ENCODE measurements around the gene TM9SF3.
A peak's percentile ranks its signal among the peaks of the same experiment; 100 is the strongest.

TM9SF3 gene

GRCh38 chr10:96586419-96587263 lies at the start of gene TM9SF3:
TSS of gene TM9SF3 (minus strand) at chr10:96587012. CDS start at chr10:96586835, 177 bp downstream.
- DNase-seq, result peak; percentile 93

DNA sequence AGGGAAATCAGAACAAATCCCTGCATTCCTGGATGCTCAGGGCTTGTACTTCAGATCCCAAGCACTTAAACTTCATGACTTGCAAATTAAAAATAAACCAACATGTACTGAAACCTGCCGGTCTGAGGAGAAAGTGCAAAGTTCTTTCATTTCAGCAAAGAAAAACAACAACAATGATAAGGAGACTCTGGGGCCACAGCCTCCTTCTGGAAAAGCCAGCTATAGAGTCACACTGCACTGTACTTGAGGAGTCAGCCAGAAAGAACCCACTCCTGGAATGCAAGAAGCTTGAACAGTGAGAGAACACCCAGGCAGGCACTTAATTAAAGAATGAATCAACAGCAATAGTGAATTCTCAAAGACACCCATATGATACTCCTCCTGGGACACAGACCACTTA lies 49.7 kb upstream of the TM9SF3 start:
- no peak for DNase-seq

- no peak for DNase-seq
Observed at GRCh38 chr10:96632974-96633710, 46.3 kb upstream of the TM9SF3 start.

DNA sequence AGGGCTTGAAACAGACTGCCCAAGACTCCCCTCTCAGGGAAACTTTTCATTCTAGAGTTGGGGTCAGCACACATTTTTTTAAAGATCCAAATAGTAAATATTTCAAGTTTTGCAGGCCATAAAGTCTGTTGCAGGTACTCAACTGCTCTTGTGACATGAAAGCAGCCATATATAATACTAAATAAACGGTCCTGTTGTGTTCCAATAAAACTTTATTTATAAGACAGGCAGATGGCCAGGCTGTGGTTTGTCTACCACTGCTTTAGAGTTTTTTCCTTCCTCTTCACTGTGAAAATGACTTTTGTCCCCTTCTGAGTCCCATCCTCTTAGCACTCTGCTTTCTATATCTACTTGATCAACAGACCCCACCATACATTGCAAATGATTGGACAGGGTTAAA lies 40.5 kb upstream of the TM9SF3 start:
- no peak for DNase-seq

DNA sequence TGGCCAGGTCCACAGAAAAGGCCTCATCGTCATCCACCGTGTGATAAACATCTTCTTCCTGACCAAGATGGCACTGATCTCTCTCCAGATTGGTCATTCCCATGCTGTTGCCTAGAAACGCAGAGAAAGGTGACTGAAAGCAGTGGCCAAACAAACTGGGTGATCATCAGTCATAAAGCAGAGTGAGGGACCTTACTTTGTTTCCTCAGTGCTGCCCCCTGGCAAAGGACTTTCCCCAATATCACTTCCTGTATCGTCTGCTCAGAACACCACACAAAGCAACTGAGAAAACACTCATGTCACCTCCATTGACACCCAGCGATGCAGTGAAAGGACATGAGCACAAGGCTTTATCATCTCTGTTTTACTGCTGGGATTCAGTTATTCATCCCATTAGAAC lies 40.0 kb upstream of the TM9SF3 start:
- no peak for DNase-seq

DNA sequence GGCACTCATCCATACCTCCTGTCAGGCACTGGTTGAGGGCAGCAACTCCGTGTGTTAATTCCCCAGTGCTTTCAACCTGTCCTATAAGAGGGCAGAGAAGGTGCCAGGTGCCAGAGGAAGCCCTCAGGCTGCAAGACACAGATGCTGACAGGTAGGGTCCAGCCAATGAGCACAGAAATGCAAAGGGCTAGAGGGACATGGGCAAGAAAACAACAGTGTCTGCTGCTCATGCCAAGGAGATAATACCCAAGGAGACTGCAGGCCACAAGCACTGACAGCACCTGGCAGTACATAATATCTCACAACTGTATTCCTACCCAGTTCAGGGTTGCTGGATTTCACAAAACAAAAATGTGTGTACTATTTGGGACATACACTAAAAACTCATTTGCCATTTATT lies 38.4 kb upstream of the TM9SF3 start:
- no peak for DNase-seq

DNA sequence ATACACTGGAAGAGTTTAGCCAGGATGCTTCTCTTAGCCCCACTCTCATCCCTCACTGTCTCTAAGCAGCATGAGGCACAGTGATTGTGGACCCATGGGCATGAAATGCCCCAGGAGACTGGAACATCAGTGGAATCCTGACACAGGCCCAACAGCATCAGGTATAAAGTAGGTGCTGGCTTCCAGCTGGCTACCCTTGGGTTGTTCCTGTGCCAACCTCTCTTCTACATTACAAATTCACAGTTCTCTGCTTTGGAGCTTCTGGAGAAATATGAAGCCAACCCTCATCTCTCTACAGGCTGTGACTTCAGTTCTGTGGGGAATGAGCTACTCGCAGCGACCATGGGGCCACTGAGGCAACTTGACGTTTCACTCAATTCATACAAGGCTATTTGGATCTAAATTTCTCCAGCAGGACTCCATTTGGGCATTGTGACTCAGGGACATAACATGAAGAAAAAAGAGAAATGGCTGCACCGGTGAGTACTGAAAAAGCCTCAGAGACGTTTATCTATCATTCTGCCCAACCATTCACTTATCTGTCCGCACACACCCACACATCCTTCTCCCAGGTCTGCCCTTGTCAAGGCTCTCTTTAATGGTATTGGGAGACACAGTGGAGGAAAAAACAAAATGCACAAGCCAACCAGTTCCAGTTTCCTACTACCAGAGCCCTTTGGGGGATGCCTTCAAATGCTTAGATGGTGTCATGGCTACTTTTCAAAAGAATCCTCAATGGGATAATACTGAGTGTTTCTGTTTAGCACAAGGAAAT lies 35.4 kb upstream of the TM9SF3 start:
- no peak for DNase-seq

DNA sequence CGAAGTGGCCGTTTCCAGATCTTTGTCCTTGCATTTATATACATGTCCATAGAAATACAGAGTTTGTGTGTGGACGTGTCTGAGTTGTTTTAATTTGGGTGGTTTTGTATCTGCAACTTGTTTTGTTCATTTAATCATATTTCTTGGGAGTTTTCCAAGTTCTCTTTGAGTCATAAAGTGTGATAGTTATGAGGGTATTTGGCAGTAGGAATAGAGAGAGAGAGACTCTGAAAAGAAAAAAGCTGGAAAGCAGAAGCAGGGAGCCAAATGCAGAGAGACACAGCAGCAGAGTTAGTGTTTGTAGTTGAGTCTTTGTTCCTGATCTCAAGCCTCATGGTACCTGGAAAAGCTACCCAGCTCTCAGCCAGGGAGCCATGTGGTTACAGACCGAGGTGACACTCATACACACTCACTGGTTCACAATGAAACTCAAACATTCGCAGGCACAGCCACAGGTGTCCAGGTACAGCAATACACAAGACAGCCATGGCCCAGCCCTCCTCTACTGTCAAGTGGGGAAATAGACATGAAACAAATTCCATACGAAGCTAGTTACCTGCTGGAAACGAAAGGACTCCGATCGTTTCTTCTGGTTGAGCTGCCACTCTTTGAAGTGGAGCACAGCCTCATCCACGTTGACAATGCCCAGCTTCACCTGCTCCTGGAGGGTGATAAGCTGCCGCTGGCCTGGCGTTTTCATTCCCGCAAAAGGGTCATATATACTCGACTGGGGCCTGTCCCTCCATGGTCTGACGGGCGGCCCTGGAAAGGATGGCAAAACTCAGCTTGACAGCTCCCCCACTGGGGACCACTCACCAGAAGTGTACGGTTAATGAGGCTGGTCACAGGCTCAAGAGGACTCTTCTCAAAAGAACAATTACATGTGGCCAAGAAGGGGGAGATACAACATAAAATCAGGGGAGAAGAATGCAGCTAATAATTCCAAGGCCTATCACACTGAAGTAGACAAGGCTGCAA lies 33.3 kb upstream of the TM9SF3 start:
- no peak for DNase-seq

GRCh38 chr10:96619120-96619519 lies 32.3 kb upstream of the TM9SF3 start:
- DNase-seq, result no peak

DNA sequence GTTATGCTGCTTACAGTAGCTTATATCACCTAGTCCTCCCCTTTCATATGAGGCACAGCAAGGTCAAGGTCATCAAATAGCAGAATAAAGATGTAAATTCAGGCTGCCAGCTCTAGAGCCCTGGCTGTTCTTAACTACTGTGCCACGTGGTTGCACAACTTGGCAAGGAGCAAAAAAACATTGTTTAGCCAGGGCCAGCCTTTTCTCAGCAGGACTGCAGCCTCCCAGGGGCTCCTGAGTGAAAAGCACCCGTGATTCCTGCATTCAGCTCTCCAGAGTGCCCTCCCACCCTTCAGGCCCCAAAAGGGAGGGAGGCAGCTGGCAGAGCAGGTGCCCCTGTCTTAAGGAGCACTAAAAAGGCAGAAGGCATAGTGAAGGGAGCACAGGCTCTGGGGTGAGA lies 31.8 kb upstream of the TM9SF3 start:
- DNase-seq, result no peak

DNA sequence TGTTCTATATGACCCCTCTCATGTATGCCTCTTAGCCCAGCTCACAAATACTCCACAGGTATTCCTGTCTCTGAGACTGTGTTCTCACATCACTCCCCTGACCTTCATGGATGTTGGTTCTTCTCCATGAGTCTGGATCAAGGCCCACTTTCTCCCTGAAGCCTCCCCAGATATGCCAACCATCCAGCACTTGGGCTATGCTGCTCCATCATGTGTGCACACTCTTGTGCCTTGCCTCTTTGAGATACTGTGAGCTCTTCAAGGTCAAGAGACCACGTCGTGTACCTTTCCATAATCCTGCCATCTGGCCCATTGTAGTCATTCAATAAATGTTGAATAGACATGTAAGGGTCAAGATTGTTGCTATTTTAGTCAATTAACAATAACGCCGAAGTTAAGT lies 30.1 kb upstream of the TM9SF3 start:
- no peak for DNase-seq

GRCh38 chr10:96614515-96614914 lies 27.7 kb upstream of the TM9SF3 start:
- no peak for DNase-seq

- DNase-seq, result no peak
Observed at GRCh38 chr10:96613576-96613975, 26.8 kb upstream of the TM9SF3 start.

- no peak for DNase-seq
Observed at GRCh38 chr10:96612055-96612830, 25.4 kb upstream of the TM9SF3 start.

DNA sequence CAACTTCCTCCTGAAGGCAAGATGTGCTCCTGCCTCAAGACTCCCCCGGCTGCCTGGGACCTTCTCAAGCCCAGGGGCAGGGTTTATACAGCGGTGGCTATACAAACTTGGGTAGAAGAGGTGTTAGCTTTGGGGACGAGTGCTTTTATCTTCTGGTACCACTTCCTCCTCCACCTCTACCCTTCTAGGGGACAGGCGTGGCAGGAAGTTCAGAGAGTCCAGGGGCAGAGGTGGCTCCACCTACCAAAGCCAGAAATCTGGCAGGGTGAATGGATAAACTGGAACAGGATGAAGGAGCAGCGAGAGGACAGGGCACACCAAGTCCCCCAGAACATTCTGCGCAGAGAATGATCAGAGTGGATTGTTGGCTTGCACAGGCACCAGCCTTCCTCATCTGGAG lies 24.0 kb upstream of the TM9SF3 start:
- DNase-seq, result peak; percentile 3

DNA sequence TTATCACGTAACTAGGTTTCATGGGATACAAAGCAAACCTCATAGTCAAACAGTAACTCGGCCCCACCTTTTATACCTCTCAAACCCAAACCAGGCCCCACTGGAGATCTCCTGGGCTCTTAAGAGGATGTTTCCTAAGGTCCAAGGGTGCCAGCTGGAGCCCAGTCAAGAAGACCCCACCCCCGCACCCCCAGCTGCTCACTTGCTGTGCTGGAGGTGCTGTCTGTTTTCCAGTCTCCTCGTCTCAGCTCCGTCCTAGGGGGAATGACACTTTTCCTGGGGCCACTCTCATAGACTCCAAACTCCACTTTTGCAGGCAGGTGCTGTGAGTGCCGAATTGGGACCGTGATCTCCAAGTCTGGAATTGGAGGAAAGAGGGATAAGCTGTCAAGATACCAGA lies 22.7 kb upstream of the TM9SF3 start:
- DNase-seq, result no peak

GRCh38 chr10:96608805-96609204 lies 22.0 kb upstream of the TM9SF3 start:
- no peak for DNase-seq

- DNase-seq, result no peak
Observed at GRCh38 chr10:96608262-96608661, 21.4 kb upstream of the TM9SF3 start.

DNA sequence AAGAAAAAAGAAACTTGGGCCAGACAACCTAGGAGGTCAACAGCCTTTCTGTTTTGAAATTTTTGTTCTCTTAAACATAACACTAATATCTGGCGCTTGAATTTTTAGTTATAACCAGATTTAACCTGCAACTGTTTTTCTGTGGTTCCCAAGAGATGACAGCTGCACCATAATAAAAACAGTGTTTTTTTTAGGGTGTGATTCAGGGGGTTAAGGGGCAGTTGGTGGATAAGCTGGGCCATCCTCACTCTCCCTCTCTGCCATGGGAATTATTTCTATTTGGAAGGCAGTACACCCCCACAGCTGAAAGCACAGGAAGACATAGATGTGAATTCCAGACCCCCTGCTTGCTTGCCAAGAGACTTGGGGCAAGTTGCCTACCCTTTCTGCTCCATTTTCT lies 20.1 kb upstream of the TM9SF3 start:
- no peak for DNase-seq

- DNase-seq, result no peak
Observed at GRCh38 chr10:96606216-96606615, 19.4 kb upstream of the TM9SF3 start.

DNA sequence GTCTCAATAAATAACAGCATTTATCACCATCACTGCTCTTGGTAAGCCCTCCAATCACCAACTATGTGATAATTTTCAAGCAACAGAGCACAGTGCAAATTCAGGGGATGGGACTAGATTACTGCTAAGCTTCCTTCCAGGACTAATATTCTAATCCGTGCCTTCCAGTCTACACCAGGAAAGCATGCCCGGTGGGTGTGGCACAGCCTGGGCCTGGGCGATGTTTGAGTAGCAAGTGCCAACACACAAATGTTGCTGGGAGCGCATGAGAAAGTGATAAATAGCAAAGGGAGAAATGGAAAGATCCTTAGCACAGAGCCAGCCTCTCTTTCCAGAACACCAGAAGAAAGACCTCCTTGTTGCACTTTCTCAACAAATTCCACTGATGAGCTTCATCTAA lies 13.5 kb upstream of the TM9SF3 start:
- no peak for DNase-seq

DNA sequence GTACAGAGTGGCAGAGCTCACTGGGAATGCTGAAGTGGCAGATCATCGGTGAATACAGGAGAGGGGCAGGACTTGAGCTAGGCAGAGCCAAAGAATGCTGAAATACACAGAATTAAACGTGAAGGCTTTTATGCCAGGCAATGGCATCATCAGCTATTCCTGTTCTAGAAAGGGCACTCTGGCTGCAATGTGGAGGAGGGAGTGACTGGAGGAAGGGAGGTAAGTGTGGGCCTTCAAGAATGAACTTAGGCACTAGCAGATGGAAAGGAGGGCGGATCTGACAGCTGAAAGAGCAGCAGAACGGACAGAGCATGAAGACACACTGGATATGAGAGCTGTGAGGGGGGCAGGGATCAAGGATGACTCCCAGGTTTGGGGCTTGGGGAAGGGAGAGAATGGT lies 12.0 kb upstream of the TM9SF3 start:
- DNase-seq, result no peak

Measured in CD4-positive, alpha-beta T cell treated with Interleukin-21 for 1 hour (primary cell).